K562 (cell line): ENCODE results near the gene MTO1. TPM values are rescaled to one million over a fixed set of nuclear protein-coding genes. Genes with fewer than 3 reads are reported as not detected.

Source experiments
- ARID1B ChIP-seq: fragments of 450-650 bp; IDR thresholded peaks from 2 replicates; pipeline ENCODE4 v1.6.1; 2016; ENCODE audit warnings: antibody characterized with exemption, mild to moderate bottlenecking, inconsistent platforms
- BACH1 ChIP-seq: fragments of 200-800 bp; sonication (Bioruptor generic); IDR thresholded peaks from 2 replicates; pipeline ENCODE4 v1.6.1; 2016; ENCODE audit warnings: missing genetic modification characterization, missing compliant biosample characterization
- CHCHD3 ChIP-seq: fragments of 250-450 bp; sonication (Bioruptor Pico); IDR thresholded peaks from 2 replicates; pipeline ENCODE4 v2.1.2; 2022; ENCODE audit warnings: mild to moderate bottlenecking
- HINFP ChIP-seq: fragments of 450-650 bp; conservative IDR thresholded peaks from 2 replicates; pipeline ENCODE4 v1.6.1; 2016; ENCODE audit warnings: missing genetic modification characterization, low read depth, mild to moderate bottlenecking, control low read depth, missing compliant biosample characterization
- IRF9 ChIP-seq: fragments of 450-650 bp; IDR thresholded peaks from 2 replicates; pipeline ENCODE4 v1.6.1; 2016; ENCODE audit warnings: missing biosample characterization, missing genetic modification characterization
- MEIS2 ChIP-seq: fragments of 450-650 bp; IDR thresholded peaks from 2 replicates; pipeline ENCODE4 v1.6.1; 2014; ENCODE audit warnings: mild to moderate bottlenecking; ENCODE audit not compliant: partially characterized antibody
- NBN ChIP-seq: fragments of 450-650 bp; IDR thresholded peaks from 2 replicates; pipeline ENCODE4 v1.6.1; 2016; ENCODE audit warnings: low read depth, mild to moderate bottlenecking
- PRPF4 ChIP-seq: fragments of 200-400 bp; formaldehyde crosslinking; IDR thresholded peaks from one replicate; pipeline ENCODE4 v1.6.1; 2017; ENCODE audit warnings: low read length, low read depth, mild to moderate bottlenecking; ENCODE audit not compliant: insufficient read depth, poor library complexity, severe bottlenecking
- PTBP1 ChIP-seq: fragments of 200-400 bp; formaldehyde crosslinking; IDR thresholded peaks from 2 replicates; pipeline ENCODE4 v1.6.1; 2017; ENCODE audit warnings: low read depth, low read length
- RB1 ChIP-seq: fragments of 450-650 bp; IDR thresholded peaks from 2 replicates; pipeline ENCODE4 v1.6.1; 2017; ENCODE audit warnings: low read depth, mild to moderate bottlenecking
- SRF ChIP-seq, 2 experiments: fragments of 250-450, 450-650 bp in 1 of 2; sonication (Bioruptor Pico) in 1 of 2; sonication (generic) in 1 of 2; formaldehyde crosslinking; IDR thresholded peaks; 2 replicates each; pipeline versions ENCODE4 v1.5.0 to v1.5.1; 2020 to 2022; ENCODE audit warnings: mild to moderate bottlenecking in 1 of 2, missing genetic modification reagents in 1 of 2
- TBP ChIP-seq: optimal IDR thresholded peaks from 2 replicates; pipeline ENCODE3; 2011; ENCODE audit warnings: low read depth, low read length, improper control_type of control experiment
- TCFL5 ChIP-seq: fragments of 250-450 bp; sonication (Bioruptor Pico); conservative IDR thresholded peaks from 2 replicates; pipeline ENCODE4 v1.6.1; 2021; ENCODE audit warnings: mild to moderate bottlenecking, moderate library complexity, matching md5 sums
- TRIM24 ChIP-seq, 2 experiments: fragments of 450-650 bp; IDR thresholded peaks; 2 replicates each; pipeline ENCODE4 v1.6.1; 2016
- ZBTB43 ChIP-seq: sonication (generic); formaldehyde crosslinking; IDR thresholded peaks from 2 replicates; pipeline ENCODE4 v1.8.0; 2023; ENCODE audit warnings: mild to moderate bottlenecking, missing genetic modification reagents
- ZBTB49 ChIP-seq: sonication (generic); formaldehyde crosslinking; IDR thresholded peaks from 2 replicates; pipeline ENCODE4 v1.8.0; 2022; ENCODE audit warnings: missing genetic modification reagents, mild to moderate bottlenecking, borderline replicate concordance
- ZNF408 ChIP-seq: fragments of 250-450 bp; sonication (Bioruptor Pico); IDR thresholded peaks from 2 replicates; pipeline ENCODE4 v1.4.0; 2020; ENCODE audit warnings: low read depth, mild to moderate bottlenecking, moderate library complexity
- ZNF644 ChIP-seq: fragments of 200-800 bp; sonication (Bioruptor generic); IDR thresholded peaks from 2 replicates; pipeline ENCODE4 v1.6.1; 2016; ENCODE audit warnings: low read depth, missing genetic modification characterization, missing compliant biosample characterization
- ZNF655 ChIP-seq: fragments of 250-450 bp; sonication (Bioruptor Pico); IDR thresholded peaks from 2 replicates; pipeline ENCODE4 v1.5.0; 2021
- polyA plus RNA-seq, 8 experiments: library from polyadenylated mRNA; depleted of rRNA in 4 of 8; stranded (reverse) in 5 of 8; unstranded in 3 of 8; fragments of >200 nt; fragmentation: Nextera tagmentation in 2 of 8; fragmentation: Illumina TruSeq in 1 of 8; extraction: Ambion mirVana in 2 of 8; extraction: Trizol in 1 of 8; gene quantifications; 2 replicates each; pipeline versions ENCODE4 v1.2.1 to v1.2.3, GENCODE V29; 2011 to 2014; ENCODE audit warnings: inconsistent platforms in 1 of 8, missing spikeins in 1 of 8
- total RNA-seq, 7 experiments: library from RNA; depleted of rRNA in 6 of 7; stranded (reverse); fragments of >200 nt in 6 of 7; fragmentation: Illumina TruSeq in 2 of 7; extraction: Trizol in 2 of 7; gene quantifications; 2 replicates each; pipeline versions ENCODE4 v1.2.1 to v1.2.3, GENCODE V29; 2011 to 2021; ENCODE audit warnings: low replicate concordance in 1 of 7

Gene MTO1
- total and polyA plus RNA-seq, 9 of the 15 experiments (the other 6 are each of a cell fraction or from before 2014, with no cell fraction given), result 33.4 to 62.3 (median 50.6) TPM

GRCh38 chr6:73520688-73521350 lies 59.3 kb downstream of the MTO1 start, which contains the start of gene EEF1A1 (continued):
- TF ChIP-seq TCFL5 (CRISPR knock-in tag), result peak; percentile 49; the same call in 1 of the 2 replicates
- TF ChIP-seq ZBTB49 (CRISPR knock-in tag), result no peak
- TF ChIP-seq ARID1B, result peak; percentile 38
- TF ChIP-seq BACH1 (tag), result no peak
- TF ChIP-seq RB1, result peak; percentile 44
- TF ChIP-seq ZNF408 (CRISPR knock-in tag), result no peak
- no peak; the same call in 1 of the 2 replicates for TF ChIP-seq ZBTB43 (CRISPR knock-in tag)
- no peak for TF ChIP-seq NBN
- no peak for TF ChIP-seq TBP
- no peak for TF ChIP-seq ZNF655 (CRISPR knock-in tag)
- TF ChIP-seq PRPF4, result peak; percentile 98
- TF ChIP-seq MEIS2, result peak; percentile 77
- TF ChIP-seq HINFP (tag), result no peak
- TF ChIP-seq CHCHD3, result peak; percentile 87; the same call in 1 of the 2 replicates
- TF ChIP-seq ZNF644, result no peak
- TF ChIP-seq TRIM24 (IDR thresholded peaks at IDR 0.05), result peak; percentile 23 to 37; a peak in 1 of 4 replicates
- no peak; the same call in none of the 2 replicates for TF ChIP-seq PTBP1
- 0 out of 4 replicates have a peak, but pooled peaks of 1 of the 2 experiments have one; percentile 48 for TF ChIP-seq SRF (CRISPR knock-in tag; IDR thresholded peaks at IDR 0.05)
- no peak; the same call in 1 of the 2 replicates for TF ChIP-seq IRF9
